ENCODE results near the gene PACS1. TPM values are rescaled to one million over a fixed set of nuclear protein-coding genes. Genes with fewer than 3 reads are reported as not detected.
A peak's percentile ranks its signal among the peaks of the same experiment; 100 is the strongest.
"Not testable (repeated sequence)": the region's sequence is repeated elsewhere in the genome, so short reads cannot be mapped to it uniquely, and the experiment has no call there.

Gene PACS1
- 7.6 and 8.9 TPM in 2 replicates for total RNA-seq (2014; rRNA removed; shearing (Covaris generic))

GRCh38 chr11:66069715-66070603 lies at the start of gene PACS1:
PACS1 (plus strand) TSS chr11:66070272; CDS start chr11:66070487, 215 bp downstream.
- peak; percentile 55 for DNase-seq (ENCODE audit: low spot score)

DNA sequence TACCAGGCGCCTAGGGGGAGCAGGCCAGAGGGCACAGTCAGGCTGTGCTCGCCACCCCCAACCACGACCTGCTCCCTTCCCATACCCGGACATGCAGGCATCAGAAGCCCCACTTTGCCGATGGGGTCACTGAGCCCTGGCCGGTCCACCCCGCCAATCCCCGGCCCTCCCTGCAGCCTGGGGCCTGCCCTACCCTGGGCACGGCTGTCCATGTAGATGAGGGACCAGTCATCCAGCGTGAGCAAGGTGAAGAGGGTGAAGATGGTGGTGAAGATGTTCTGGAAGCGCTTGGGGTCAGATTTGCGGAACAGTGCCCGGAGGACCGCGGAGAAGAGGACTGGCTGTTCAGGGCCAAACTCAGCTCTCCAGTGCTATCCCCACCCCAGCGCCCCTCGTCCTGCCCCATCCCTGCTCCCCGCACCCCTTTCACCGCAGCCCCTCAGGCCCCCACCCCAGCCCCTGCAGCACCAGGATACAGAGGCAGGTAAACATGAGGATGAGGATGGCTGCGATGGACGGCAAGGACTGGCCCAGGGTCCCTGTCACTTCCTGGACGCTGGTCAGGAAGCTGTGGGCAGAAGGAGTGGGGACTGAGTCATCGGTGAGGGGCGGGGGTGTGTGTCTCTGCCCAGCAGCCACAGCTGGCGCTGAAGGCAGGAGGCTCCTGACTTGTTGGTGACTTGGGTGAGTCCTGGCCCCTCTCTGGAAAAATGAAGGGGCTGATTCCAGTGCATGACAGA lies 49.3 kb upstream of the PACS1 start:
- peak; percentile 89 for DNase-seq (ENCODE audit: low spot score)

DNA sequence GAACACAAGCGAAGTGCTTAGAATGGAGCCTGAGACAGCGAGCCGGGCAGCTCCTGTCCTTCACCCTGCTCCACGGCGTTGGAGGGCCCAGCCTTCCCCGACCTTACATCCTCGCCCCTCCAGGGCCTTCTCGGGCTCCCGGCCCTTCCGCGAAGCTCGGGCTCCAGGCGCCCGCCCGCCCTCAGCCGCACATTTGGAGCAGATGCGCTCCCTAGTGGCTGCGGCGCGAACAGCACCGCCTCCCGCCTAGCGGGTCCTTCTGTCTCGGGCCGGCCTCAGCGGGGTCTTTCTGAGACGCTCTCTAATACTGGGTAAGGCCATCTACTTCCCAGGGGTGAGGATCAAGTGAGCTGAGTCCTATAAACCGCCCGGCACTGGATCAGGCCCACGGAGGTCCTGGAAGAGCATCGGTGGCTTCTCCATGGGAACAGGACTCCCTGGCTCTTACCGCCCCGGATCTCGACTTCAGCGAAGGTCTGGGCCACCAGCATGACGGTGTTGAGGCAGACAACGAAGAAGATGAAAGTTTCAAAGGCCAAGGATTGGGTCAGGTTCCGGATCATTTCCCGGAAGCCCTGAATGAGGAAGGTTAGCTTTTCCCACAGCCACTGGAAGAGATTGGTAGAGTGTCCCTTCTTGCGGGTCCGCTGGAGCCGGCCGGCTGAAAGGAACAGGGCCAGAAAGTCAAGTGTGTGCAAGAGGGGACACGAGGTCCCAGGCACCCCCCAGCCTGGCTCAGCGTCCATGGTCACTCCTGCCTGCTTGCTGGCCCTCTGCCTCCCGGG lies 47.5 kb upstream of the PACS1 start:
- DNase-seq (ENCODE audit: low spot score), result no peak

DNA sequence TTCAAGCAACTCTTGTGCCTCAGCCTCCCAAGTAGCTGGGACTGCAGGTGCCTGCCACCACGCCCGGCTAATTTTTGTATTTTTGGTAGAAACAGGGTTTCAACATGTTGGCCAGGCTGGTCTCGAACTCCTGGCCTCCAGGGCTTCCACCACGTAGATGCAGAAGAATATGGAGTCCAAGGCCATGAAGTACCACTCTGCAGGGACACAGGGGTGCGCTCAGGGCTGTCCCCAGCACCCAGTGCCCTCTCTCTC lies 47.0 kb upstream of the PACS1 start:
- not testable (repeated sequence) for DNase-seq (ENCODE audit: low spot score)

GRCh38 chr11:66026017-66026529 lies 44.0 kb upstream of the PACS1 start, which contains the start of gene CATSPER1:
CATSPER1 (minus strand) TSS chr11:66026479; CDS start chr11:66026379, 100 bp downstream.
- DNase-seq (ENCODE audit: low spot score), result no peak

DNA sequence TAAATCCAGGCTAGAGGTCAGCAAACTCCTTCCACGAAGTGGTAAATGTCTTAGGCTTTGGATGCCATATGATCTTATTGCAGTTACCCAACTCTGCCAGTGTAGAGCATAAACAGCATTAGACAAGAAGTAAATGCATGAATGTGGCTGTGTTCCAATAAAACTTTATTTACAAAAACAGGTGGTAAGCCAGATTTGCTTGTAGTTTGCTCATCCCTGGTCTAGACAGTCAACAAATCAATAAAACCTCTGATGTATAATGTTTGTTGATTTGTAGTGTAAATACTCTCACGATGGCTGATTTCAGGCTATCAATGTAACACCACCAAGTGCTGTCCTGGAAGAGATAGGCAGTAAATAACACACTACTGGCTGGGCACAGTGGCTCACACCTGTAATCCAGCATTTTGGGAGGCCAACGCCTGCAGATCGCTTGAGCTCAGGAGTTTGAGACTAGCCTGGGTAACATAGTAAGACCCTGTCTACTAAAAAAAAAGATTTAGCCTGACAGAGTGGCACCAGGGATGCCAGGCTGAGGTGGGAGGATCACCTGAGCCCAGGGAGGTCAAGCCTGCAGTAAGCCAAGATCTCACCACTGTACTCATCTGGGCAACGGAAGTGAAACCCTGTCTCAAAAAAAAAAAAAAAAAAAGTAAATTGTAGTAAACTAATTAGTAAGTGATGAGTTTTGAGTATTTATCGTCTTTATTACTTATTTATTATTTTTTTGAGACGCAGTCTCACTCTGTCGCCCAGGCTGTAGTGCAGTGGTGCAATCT lies 36.9 kb upstream of the PACS1 start:
- no peak for DNase-seq (ENCODE audit: low spot score)

- no peak for DNase-seq (ENCODE audit: low spot score)
Observed at GRCh38 chr11:66035653-66036333, 34.3 kb upstream of the PACS1 start.

DNA sequence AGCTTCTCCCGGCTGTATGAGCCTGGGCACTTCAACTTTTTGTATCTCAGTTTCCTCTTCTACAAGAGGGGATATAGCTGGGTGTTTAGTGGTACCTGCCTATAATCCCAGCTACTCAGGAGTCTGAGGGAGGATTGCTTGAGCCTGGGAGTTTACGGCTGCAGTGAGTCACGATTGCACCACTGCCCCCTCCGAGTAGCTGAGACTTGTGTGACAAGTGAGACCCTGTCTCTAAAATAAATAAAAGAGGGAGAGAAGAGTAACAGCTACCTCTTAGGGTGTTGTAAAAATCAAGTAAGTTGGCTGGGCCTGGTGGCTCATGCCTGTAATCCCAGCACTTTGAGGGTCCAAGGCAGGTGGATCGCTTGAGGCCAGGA lies 33.8 kb upstream of the PACS1 start:
- no peak for DNase-seq (ENCODE audit: low spot score)

DNA sequence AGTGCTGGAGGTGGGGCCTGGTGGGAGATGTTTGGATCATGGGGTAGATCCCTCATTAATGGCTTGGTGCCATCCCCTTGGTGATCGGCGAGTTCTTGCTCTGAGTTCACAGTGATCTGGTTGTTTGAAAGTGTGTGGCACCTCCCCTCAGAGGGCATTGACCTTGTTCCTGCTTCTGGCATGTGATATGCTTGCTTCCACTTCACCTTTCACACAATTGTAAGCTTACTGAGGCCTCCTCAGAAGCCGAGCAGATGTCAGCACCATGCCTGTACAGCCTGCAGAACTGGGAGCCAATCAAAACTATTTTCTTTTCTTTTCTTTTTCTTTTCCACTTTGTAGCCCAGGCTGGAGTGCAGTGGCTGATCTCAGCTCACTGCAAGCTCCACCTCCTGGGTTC lies 32.7 kb upstream of the PACS1 start:
- no peak for DNase-seq (ENCODE audit: low spot score)

- no peak for DNase-seq (ENCODE audit: low spot score)
Observed at GRCh38 chr11:66039765-66040164, 30.3 kb upstream of the PACS1 start.

- no peak for DNase-seq (ENCODE audit: low spot score)
Observed at GRCh38 chr11:66042227-66042995, 27.7 kb upstream of the PACS1 start.

DNA sequence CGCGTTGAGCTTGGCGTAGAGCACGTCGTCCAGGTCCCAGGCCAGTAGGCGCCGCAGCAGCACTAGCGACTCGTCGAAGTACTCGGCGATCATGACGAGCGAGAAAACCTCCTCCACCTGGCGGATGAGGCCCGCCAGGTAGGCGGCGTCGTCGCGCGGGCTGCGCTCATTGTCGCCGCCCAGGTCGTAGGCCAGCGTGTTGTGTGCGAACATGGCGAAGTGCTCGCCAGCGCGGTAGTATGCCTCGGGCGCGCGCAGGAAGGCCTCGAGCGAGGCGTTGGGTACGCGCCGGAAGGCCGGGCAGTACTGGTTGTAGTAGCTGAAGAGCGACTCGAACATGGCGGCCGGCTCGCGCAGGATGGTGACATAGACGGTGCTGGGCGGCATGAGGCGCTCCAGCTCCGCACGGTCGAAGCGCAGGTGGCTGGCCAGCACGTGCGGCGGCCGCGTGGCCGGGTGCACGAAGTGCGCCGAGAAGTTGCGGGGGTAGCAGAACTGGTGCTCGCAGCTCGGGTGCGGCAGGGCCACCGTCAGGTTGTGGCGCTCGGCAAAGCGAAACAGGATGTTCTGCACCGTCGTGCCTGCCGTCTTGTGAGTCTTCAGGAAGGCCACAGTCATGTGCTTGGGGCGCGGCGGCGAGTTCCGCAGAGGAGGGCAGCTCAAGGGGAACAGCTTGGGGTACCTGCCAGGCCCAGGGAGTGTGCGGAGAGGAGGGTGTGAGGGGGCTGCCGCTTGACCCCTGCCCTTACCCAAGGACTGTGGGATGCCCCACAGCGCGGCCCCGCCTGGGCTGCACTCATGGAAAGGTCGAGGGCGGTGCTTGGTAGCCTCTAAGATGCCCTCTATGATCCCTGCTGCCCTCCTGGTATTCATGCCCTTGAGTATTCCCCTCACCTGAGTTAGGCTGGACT lies 26.8 kb upstream of the PACS1 start:
- no peak for DNase-seq (ENCODE audit: low spot score)

- no peak for DNase-seq (ENCODE audit: low spot score)
Observed at GRCh38 chr11:66044757-66045156, 25.3 kb upstream of the PACS1 start.

DNA sequence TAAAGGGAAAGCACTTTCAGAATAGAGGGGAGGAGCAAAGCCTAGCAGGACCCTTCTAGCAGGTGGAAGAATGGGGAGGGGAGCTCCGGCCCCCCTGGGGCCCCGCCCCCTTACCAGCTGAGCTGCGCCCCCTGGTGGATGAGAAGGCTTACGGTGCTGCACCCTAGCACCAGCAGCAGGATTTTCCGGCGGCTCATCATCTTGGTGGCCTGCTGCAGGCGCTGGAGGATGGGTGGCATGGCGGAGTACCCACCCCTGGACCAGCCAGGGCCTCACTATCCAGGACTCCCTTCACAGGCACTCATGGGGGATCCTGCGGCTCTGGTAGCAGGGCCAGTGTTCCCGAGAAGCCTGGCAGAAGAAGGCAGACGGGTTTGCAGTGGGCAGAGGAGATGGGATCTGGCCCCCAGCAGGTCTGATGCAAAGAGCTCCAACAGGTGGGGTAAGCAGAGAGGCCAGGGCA lies 24.9 kb upstream of the PACS1 start:
- DNase-seq (ENCODE audit: low spot score), result peak; percentile 56

- DNase-seq (ENCODE audit: low spot score), result no peak
Observed at GRCh38 chr11:66046901-66047300, 23.2 kb upstream of the PACS1 start.

DNA sequence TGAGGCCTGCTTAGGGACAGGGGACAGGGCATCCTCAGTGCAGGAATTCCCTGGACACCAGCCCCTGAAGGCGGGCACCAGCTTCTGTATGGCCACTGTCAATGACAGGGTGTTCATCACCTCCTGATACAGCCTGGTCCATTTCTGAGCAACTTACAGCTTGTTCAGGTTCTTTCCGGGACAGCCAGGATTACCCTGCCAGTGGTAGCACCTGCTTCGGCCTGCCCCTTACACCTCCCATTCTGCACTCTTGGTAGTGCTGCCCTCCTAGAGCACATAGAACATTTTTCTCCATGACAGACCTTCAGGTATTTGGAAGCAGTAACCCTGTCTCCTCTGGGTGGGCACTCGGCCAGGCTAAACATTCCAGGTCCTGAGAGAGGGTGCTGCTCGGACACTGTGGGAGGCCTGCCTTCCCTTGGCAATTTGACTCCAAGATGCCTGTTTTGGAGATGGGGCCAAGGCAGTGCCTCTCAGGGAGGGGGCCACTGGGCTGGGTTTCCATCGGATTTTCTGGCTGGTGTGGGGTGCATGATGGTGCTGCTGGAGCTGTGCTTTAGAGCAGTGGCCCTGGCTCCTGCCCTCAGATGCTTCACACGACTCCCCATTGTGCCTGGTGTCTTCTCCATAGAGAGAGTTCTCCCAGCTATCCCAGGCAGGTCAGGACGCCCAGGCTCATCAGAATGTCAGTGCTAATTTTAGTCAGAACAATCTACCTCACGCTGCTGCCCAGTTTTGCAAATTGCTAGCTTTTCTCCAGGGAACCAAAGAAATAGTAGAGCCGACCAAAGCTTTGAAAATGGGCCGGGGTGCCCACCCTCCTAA lies 22.3 kb upstream of the PACS1 start:
- DNase-seq (ENCODE audit: low spot score), result no peak

GRCh38 chr11:66048547-66049323 lies 21.3 kb upstream of the PACS1 start, which contains the start of gene GAL3ST3:
GAL3ST3 (minus strand) TSS chr11:66049161; CDS start chr11:66045415, 3,746 bp downstream.
- DNase-seq (ENCODE audit: low spot score), result no peak
